Activated naive CD4-positive, alpha-beta T cell treated with Interleukin-2 at 50 U/mL for 16 hours (primary cell): ENCODE data around the gene ARHGAP9.
"Not testable (repeated sequence)": the region's sequence is repeated elsewhere in the genome, so short reads cannot be mapped to it uniquely, and the experiment has no call there.

ENCODE experiments used
- DNase-seq: peaks from one replicate; pipeline ENCODE4 v3.0.0-alpha.2; 2020

ARHGAP9 gene

GRCh38 chr12:57479376-57480115 lies at the start of gene ARHGAP9:
Gene ARHGAP9, minus strand, starts transcription at chr12:57479866. Its CDS starts 460 bp downstream, at chr12:57479406.
- peak; percentile 58 for DNase-seq

DNA sequence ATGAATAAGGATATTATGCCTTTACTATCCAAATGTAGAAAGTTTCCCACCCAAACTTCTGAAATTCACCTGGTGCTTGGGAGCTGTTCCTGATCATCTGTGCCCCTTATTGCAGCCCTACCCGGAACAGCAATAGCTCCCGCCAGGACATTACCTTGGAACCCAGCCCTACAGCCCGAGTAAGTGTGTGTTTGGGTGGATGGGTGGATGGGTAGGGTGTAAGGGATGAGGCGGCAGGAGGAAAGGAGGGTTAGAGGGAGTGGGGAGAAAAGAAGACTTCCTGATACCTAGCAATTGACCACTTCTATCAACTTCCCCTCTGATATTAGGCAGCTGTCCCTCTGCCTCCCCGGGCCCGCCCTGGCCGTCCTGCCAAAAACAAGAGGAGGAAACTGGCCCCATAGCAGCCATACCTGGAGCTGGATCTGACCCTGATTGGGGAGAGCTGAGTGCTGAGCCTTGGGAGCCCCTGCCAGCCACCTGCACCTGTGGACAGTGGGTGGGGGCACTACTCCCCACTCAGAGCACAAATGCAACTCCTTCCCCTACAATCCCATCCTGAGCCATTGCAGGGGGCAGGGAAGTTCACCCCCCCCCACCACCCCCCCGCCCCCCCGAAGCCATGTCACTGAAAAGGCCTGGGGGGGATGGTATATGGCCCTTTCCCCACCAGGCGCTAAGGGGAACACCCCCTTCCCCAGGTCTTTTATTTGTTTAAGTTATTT lies 49.3 kb upstream of the ARHGAP9 start:
- DNase-seq = no peak

GRCh38 chr12:57528176-57528575 lies 48.5 kb upstream of the ARHGAP9 start:
- DNase-seq = no peak

DNA sequence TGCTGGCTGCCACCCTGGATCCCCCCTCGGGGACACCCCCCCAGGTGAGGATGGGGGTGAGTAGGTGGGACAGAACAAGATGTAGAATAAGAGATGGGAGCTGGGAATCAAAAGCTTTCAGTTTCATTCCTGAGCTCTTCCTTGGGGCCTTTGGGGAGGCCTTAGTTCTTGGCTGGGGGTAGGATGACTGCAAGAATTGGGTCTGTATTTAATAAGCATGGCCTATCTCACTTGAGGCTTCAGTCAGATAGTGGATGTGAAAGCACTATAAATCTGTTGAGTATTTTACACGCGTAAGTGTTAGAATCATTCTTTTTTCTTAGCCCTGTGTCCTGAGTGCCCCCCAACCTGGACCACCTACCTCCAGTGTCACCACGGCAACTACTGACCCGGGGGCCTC lies 47.5 kb upstream of the ARHGAP9 start:
- DNase-seq = no peak

DNA sequence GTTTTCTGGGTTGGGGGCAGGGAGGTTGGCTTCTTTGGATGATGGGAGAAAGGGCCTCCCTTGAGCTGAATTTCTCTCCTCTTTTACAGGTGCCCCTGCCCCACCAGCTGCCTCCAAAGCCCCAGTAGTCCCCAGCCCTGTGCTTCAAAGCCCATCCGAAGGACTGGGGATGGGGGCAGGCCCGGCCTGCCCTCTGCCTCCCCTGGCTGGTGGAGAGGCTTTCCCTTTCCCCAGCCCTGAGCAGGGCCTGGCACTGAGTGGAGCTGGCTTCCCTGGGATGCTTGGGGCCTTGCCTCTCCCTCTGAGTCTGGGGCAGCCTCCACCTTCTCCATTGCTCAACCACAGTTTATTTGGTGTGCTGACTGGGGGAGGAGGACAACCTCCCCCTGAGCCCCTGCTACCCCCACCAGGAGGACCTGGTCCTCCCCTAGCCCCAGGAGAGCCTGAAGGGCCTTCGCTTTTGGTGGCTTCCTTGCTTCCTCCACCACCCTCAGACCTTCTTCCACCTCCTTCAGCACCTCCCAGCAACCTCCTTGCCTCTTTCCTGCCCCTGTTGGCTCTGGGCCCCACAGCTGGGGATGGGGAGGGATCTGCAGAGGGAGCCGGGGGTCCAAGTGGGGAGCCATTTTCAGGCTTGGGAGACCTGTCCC lies 46.9 kb upstream of the ARHGAP9 start:
- no peak for DNase-seq

DNA sequence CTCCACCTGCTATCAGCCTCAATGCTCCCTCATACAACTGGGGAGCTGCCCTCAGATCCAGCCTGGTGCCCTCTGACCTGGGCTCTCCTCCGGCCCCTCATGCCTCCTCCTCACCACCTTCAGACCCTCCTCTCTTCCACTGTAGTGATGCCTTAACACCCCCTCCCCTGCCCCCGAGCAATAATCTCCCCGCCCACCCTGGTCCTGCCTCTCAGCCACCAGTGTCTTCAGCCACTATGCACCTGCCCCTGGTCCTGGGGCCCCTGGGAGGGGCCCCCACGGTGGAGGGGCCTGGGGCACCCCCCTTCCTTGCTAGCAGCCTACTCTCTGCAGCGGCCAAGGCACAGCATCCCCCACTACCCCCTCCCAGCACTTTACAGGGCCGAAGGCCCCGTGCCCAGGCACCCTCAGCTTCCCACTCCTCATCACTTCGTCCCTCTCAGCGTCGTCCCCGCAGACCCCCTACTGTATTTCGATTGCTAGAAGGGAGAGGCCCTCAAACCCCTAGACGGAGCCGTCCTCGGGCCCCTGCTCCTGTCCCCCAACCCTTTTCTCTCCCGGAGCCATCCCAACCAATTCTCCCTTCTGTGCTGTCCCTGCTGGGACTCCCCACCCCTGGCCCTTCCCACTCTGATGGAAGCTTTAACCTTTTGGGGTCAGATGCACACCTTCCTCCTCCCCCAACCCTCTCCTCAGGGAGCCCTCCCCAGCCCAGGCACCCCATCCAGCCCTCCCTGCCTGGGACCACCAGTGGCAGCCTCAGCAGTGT lies 46.1 kb upstream of the ARHGAP9 start:
- no peak for DNase-seq

DNA sequence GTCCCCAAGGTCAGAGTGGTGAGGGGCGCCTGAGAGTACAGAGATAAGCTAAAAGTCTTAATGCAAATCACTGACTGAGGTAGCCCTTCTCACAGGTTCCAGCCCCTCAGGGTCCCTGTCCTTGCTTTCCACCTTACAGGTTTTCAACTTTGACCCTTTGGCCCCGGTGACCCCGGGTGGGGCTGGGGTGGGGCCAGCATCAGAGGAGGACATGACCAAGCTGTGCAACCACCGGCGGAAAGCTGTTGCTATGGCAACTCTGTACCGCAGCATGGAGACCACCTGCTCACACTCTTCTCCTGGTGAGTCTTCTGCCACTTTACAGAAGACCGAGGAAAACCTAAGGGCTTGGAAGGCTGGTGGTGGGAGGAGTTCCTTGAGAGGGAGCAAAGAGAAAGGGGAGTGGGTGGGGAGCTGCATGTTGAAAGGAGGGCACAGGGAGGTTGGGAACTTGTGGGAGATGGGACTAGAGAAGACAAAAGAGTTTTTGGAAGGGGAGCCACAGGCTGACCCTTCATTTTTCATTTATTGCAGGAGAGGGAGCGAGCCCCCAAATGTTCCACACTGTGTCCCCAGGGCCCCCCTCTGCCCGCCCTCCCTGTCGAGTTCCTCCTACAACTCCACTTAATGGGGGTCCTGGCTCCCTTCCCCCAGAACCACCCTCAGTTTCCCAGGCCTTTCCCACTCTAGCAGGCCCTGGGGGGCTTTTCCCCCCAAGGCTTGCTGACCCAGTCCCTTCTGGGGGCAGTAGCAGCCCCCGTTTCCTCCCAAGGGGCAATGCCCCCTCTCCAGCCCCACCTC lies 45.3 kb upstream of the ARHGAP9 start:
- no peak for DNase-seq

- DNase-seq = peak; percentile 19
Observed at GRCh38 chr12:57523706-57524614, 44.3 kb upstream of the ARHGAP9 start.

- peak; percentile 45 for DNase-seq
Observed at GRCh38 chr12:57522887-57523705, 43.4 kb upstream of the ARHGAP9 start.

DNA sequence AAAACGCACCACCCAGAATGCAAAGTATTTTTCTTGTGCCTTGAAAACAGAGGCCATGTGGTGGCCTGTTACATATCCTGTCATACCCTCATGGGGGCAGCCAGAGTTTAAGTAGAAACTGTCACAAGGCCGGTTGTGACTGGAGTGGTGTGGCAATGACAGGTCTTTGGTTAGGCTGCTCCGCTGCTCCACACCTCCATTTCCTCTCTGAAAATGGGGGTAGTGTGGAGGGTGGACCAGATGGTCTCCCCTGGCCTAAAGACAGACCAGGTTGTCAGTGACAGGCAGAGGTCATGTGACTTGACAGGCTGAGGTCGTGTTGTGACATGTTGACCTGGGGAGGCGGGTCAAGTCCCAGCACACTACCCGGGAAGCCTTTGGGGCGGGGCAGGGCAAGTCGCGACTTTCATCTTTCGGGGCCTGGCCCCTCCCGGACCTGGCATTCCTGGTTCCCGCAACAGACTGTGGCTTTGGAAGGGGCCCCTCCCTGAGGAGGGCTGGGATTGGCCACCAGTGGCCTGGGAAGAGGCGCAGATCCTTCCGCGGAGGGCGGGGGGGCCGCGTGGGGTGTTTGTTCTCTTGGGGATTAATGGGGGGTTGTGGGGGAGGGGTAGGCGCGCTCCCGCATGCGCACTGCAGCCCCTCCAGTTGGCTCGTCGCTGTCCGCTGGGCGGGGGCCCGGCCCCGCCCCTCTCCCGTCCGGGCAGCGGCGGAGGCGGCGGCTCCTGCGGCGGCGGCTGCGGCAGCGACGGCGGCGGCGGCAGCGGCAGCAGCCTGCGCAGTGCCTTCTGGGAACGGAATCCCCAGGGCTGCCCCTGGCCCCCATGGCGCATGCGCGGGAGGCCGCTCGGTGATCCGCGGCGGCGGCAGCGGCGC lies 42.6 kb upstream of the ARHGAP9 start, which contains the start of gene MBD6:
Gene MBD6 (plus strand): TSS at position 814 of the 876 bp plus-strand sequence. CDS start 1,480 bp downstream, outside the sequence.
- DNase-seq = peak; percentile 91

DNA sequence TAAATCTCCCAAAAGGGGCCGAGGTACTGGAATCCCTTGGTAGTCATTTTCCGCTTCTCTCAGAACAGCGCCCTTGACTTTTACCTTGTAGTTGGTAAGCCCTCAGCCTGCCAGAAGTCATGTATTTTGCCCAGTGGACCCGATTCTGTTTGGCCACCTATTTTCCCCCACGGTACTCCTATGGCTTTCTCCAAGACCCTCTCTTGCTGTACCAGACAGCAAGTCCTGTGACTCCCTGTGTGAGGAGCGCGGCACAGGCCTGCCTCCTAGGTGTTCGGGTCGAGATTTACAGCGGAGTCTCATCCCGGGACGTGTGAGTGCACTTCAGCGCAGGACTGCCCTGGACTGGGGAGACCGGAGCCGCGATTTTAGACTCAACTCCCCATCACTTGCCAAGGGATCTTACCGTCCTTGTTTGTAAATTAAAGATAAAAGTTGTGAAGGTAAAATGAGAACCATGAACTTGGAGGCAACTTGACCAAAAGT lies 41.9 kb upstream of the ARHGAP9 start:
- peak; percentile 21 for DNase-seq

- peak; percentile 99 for DNase-seq
Observed at GRCh38 chr12:57520053-57520818, 40.6 kb upstream of the ARHGAP9 start, which contains the start of gene DDIT3. Gene DDIT3, minus strand, starts transcription at chr12:57520514. Its CDS starts 3,108 bp downstream, at chr12:57517406.

GRCh38 chr12:57519796-57520052 lies 40.1 kb upstream of the ARHGAP9 start:
- peak; percentile 32 for DNase-seq

GRCh38 chr12:57518920-57519795 lies 39.5 kb upstream of the ARHGAP9 start:
- DNase-seq = no peak

DNA sequence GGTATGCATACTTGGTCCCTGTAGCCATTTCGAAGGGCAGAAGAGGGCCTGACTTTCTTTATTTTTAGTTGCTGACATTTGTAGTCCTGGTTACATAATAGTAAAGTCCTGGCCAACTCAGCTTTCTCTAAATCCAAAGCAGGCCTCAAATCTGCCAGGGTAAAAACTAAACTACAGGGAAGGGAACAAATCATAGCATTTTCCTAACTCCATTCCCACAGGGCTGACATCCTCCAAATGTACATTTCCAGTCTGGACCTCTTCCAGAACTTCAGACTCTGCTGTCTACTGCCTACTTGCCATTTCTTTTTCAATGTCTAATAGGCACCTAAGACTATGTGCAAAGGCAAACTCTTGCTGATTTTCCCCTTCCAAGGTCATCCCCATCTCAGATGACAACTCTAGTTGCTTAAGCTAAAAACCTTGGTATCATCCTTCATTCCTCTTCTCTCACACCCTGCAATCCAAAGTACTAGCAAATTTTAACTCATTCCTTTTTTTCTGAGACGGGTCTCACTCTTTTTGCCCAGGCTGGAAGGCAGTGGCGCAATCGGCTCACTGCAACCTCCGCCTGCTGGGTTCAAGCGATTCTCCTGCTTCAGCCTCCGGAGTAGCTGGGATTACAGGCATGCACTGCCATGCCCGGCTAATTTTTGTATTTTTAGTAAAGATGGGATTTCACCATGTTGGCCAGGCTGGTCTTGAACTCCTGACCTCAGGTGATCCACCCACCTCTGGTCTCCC lies 38.7 kb upstream of the ARHGAP9 start:
- no peak for DNase-seq

- not testable (repeated sequence) for DNase-seq
Observed at GRCh38 chr12:57517718-57518117, 38.1 kb upstream of the ARHGAP9 start.
